HG02798 (cell line): ENCODE results near the gene FBXW7.

Experiments used
- ATAC-seq: cut with Tn5 transposase; IDR thresholded peaks from one replicate; pipeline ENCODE4 v1.9.1; 2021; ENCODE audit warnings: mild to moderate bottlenecking; ENCODE audit not compliant: unreplicated experiment, poor library complexity

Gene FBXW7

DNA sequence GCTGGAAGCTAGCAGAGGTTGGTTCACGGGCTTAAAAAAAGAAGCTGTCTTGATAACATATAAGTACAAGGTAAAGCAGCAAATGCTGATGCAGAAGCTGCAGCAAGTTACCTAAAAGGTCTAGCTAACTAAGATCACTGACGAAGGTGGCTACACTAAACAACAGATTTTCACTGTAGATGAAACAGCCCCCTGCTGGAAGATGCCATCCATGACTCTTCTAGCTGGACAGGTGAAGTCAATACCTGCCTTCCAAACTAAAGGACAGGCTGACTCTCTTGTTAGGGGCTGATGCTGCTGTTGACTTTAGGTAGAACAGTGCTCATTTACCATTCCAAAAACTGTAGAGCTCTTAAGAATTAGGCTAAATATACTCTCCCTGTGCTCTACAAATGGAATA lies 99.5 kb downstream of the FBXW7 start:
- no peak for ATAC-seq

GRCh38 chr4:152434011-152434410 lies 101.9 kb downstream of the FBXW7 start:
- no peak for ATAC-seq

DNA sequence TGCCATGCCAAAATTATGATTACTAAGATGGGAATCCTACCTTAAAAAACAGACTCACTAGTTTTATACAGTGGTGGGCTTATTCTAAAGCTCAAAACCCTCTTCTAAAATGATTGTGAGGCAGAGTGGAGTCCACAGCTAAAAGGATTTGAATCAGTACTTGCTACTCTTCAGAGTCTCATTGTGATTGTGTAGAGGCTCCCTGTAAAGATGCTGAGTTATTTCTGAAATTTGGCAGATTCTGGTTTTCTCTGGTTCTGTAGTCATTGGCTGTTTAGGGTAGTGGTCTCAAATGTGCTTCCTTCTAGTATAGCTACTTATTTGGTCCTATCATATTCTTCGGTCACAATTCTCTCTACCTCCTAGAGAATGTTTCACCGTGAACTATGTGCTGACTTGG lies 104.1 kb downstream of the FBXW7 start:
- ATAC-seq: no peak

- ATAC-seq: no peak
Observed at GRCh38 chr4:152431291-152431690, 104.6 kb downstream of the FBXW7 start.

GRCh38 chr4:152430507-152430906 lies 105.4 kb downstream of the FBXW7 start:
- no peak for ATAC-seq

DNA sequence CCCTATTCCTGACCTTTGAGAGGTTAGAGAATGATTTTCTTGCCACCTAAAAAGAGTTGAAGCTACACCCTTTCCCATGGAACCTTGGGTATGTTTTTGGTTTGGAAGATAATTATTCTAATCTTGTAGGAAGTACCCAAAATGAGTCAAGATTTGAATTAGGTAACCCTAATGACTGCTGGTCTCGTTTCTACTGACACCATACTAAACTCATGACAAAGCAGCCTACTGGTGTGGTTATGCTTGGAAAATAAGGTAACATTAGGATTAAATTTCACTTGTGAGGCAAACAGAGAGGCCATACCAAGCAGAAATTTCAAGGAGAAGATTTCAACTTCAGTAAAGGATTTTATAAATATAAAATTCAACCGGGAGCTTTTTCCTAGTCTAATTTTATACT lies 107.9 kb downstream of the FBXW7 start:
- ATAC-seq: no peak

- no peak for ATAC-seq
Observed at GRCh38 chr4:152424977-152425376, 110.9 kb downstream of the FBXW7 start.

DNA sequence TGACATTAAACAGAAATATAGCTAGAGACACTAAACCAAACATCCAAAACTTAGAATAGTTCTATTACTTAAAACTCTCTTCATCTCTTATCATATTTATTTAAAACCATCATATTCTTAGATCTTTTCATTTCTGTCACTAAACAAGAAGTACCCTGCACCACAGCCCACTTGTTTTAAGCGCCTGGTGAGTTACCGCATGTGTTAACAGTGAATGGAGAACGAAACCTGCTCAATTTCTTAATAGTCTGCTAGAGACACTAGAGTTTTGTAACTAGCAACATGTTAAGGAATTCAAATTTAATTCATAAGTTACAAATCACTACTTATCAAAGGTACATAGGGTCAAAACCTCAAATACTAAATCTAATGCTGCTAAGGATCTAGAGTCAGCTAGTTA lies 111.5 kb downstream of the FBXW7 start:
- no peak for ATAC-seq

DNA sequence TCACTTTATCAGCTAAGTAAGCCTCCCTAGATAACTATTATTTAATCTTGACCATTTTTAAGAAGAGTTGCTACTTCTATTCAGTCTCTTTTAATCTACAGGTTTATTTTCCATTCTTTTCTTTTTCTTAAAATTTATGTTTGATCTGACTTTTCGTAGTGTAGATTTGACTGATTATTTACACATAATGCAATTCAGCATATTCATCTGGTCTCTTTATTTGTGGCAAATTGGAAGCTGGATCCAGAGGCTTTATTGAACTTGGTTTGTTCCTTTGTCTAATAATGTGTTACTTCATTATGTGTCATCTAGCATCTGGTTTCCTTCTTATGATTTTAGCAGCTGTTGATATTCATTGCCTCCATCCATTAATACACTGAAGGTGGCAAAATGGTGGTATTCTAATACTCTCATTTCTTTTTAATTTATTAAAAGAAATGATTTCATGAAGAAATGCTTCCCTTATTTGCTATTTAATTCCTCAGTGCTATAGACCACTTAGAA lies 113.0 kb downstream of the FBXW7 start:
- no peak for ATAC-seq

GRCh38 chr4:152421576-152421975 lies 114.3 kb downstream of the FBXW7 start:
- ATAC-seq: no peak

GRCh38 chr4:152419809-152420208 lies 116.1 kb downstream of the FBXW7 start:
- ATAC-seq: no peak

DNA sequence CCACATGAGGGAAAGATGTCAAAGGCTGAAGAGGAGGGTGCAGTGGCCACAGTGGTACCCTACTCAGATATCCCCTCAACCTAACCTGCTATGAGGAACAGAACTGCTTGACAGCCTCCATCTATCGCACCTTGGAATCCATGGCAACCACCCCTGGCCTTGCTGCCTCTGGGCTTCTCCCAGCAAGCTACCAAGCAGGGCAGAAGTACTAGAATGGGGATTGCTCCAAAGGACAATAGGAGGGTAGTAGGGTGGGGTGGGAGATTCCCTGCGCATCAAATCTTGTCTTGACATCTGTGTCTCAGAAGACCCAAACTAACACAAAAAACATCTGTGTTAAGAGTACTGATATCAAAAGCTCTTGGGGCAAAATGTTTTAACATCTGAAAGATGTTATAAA lies 118.2 kb downstream of the FBXW7 start:
- ATAC-seq: no peak

DNA sequence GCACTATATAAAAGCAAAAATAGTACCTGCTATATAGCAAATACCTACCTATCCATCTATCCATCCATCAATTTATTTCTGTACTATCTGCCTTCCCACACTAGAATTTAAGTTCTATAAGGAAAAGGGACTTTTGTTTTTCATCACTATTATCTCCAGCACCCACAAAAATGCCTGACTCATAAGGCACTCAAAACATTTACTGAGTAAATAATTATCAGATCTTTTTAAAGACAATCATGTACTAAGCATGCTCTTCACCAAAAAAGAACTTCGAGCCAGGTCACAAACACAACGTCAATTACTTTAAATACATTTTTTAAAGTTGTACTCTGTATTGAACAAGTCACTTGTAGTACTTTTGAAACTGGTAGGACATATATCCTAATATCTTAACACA lies 119.9 kb downstream of the FBXW7 start:
- no peak for ATAC-seq

- no peak for ATAC-seq
Observed at GRCh38 chr4:152408514-152409327, 127.2 kb downstream of the FBXW7 start.

- ATAC-seq: no peak
Observed at GRCh38 chr4:152401424-152401823, 134.5 kb downstream of the FBXW7 start.

GRCh38 chr4:152399246-152399645 lies 136.6 kb downstream of the FBXW7 start:
- no peak for ATAC-seq

GRCh38 chr4:152398060-152398459 lies 137.8 kb downstream of the FBXW7 start:
- no peak for ATAC-seq

GRCh38 chr4:152394791-152395190 lies 141.1 kb downstream of the FBXW7 start:
- no peak for ATAC-seq

DNA sequence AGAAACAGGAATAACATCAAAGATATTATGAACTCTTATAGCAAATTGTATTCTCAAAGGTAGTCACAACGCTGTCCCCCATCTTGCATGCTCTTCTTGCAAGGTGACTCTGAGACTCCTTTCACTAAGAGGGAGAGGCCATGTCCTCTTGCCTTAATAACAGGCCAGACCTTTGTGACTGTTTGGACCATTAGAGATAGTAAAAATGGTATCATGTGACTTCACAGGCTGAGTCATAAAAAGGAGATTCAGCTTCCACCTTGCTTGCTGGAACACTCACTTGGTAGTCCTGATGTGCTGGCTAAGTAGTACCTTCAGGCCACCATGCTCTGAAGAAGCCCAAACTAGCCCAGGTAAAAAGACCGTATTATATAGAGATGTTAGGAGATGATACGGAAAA lies 143.8 kb downstream of the FBXW7 start:
- ATAC-seq: no peak

DNA sequence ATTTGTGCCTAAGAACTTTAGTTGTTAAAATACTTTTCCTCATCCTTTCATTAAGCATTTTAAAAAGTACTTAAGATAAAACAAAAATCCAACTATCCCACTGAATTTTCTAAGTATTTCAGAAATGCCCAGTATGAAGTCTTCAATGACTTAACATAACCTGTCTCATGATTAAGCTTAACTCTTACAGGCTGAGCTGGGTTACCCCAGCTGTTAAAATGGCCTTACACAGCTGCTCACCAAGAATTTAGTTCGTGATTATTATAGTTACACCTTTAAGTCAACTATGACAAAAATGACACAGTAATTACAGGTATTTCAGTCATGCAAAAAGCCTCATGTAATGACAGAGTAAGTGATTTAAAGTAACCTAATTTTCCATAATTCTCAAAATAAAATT lies 145.7 kb downstream of the FBXW7 start:
- ATAC-seq: no peak

- no peak for ATAC-seq
Observed at GRCh38 chr4:152389359-152389758, 146.5 kb downstream of the FBXW7 start.

GRCh38 chr4:152385551-152385950 lies 150.3 kb downstream of the FBXW7 start:
- ATAC-seq: no peak
